OCI-LY3 (cell line): ENCODE measurements around the gene RAP1GAP.

Experiments used
- EZH2phosphoT487 ChIP-seq: fragments of 200-600 bp; shearing (Covaris generic); IDR thresholded peaks from 2 replicates; pipeline ENCODE4 v1.6.1; 2018; ENCODE audit warnings: antibody characterized with exemption, mixed run types, low read depth
- TF ChIP-seq, protein P1 (sequence below): fragments of 200-600, 300-600 bp; sonication (generic); IDR thresholded peaks from 2 replicates; pipeline ENCODE4 v1.5.1; 2014; ENCODE audit warnings: antibody characterized with exemption, low read length, low read depth

DNA sequence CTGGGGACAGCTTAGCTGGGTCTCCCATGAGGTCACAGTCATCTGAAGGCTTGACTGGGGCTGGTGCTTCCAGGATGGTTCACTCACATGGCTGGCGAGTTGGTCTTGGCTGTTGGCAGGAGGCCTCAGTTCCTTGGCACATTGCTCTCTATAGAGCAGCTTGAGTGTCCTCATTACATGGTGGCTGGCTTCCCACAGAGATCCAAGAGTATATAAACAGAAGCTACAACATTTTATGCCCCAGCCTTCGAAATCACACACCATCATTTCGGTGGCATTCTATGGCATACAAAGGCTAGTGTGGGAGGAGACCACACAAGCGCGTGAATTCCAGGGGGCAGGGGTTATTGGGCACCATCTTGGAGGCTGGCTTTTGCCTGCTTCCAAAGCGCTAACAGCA is 96.9 kb downstream of the RAP1GAP start:
- TF ChIP-seq, protein P1, sequence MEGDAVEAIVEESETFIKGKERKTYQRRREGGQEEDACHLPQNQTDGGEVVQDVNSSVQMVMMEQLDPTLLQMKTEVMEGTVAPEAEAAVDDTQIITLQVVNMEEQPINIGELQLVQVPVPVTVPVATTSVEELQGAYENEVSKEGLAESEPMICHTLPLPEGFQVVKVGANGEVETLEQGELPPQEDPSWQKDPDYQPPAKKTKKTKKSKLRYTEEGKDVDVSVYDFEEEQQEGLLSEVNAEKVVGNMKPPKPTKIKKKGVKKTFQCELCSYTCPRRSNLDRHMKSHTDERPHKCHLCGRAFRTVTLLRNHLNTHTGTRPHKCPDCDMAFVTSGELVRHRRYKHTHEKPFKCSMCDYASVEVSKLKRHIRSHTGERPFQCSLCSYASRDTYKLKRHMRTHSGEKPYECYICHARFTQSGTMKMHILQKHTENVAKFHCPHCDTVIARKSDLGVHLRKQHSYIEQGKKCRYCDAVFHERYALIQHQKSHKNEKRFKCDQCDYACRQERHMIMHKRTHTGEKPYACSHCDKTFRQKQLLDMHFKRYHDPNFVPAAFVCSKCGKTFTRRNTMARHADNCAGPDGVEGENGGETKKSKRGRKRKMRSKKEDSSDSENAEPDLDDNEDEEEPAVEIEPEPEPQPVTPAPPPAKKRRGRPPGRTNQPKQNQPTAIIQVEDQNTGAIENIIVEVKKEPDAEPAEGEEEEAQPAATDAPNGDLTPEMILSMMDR: no peak
- no peak for TF ChIP-seq EZH2phosphoT487
